ENCODE measurements around the gene PLCG2.
"Not testable (repeated sequence)": the region's sequence is repeated elsewhere in the genome, so short reads cannot be mapped to it uniquely, and the experiment has no call there.

The PLCG2 gene

DNA sequence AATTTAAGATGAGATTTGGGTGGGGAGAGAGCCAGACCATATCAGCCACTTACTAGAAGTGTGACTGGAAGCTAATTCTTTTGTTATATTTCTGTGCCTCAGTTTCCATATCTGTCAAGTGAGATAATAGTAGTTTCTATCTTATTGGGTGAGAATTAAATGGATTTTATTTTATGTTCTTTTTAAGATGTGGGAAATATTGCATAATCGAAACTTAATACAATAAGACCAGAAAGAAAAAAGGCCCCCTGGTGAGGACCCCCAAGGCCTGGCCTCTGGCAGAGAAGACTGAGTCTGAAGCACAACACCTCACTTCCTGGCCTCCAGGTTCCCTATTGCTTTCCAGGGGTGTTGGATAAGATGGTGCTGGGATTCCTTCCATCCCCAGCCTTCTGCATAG, 13.7 kb downstream of the PLCG2 start:
- DNase-seq: no peak

DNA sequence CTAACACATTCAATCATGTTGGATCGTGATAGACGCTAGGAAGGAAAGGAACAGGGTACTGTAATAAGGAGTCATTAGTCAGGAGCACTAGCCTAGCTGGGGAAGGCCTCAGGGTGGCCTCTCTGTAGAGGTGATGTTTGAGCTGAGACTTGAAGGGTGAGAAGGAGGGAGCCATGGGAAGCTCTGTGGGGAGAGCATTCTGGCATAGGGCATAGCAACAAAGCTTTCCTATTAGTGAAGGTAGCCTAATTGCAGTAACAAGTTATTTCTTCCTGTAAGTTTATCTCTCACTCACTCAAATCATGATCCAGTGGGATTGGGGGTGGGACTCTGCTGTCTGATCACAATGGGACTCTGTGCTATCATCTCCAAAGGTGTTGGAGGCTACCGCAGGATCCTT, 16.1 kb downstream of the PLCG2 start:
- DNase-seq: no peak

DNA sequence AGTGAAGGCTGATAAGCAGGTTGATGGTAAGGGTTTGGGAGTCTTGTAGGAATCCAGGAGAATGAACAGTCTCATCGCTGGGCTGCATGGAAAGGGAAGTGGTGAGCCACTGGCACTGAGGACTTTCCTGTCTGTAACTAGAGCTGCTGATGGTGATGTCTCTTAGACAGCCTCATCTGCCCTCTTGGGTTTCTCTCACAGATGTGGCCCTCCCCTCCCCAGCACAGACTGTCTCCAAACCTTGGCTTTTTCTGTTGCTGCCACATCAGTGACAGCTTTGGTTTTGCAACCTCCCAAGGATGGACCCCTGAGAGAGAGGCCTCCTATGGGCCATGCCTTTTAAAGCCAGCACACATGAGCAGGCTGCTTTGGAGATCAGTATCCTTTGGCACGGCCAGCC, 16.9 kb downstream of the PLCG2 start:
- DNase-seq: no peak

DNA sequence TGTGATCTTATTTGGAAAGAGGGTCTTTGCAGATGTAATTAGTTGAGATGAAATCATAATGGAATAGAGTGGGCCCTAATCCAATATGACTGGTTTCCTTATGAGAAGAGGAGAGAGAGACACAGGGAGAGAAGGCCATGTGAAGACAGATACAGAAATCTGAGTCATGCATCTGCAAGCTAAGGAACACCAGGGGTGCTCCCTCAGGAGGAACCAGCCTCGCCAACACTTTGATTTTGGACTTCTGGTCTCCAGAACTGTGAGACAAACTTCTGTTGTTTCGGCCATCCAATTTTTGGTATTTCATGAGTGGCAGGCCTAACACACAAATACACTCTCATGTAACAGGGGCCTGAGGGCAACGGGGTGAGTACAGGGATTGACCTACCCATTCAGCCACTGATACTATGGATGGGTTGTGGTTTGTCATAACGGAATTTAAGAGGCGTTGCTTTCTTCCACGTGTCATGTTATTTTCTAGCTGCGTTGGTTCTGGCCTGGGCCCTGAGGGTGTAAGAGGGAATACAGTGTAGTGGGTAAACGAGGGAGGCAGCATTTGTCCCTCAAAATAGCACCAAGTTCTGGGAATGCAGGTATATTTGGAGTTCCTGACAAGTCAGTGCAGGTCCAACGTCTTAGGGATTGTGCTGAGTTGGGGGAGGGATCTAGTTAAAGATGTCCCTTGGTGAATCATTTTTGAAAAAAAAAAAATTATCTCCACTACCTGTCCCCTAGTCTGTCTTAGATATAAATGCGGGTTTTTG, 17.7 kb downstream of the PLCG2 start:
- no peak for DNase-seq

DNA sequence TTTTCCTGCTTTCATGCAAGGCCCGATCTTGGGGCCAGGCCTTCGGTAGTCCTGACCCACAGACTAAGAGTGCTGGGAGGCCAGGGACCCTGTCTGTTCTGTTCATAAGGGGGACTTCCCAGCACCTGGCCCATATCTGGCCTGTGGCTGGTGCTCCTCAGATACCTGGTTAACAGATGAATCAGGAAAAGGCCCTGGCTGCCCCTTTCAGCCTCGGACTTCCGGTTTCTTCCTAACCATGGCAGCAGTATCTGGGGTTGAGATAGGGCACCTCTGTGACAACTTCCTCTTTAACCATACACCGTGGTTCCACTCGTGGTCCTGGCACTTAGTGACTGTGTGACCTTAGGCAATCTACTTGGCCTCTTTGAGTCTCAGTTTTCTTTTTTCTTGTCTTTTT, 18.4 kb downstream of the PLCG2 start:
- no peak for DNase-seq

DNA sequence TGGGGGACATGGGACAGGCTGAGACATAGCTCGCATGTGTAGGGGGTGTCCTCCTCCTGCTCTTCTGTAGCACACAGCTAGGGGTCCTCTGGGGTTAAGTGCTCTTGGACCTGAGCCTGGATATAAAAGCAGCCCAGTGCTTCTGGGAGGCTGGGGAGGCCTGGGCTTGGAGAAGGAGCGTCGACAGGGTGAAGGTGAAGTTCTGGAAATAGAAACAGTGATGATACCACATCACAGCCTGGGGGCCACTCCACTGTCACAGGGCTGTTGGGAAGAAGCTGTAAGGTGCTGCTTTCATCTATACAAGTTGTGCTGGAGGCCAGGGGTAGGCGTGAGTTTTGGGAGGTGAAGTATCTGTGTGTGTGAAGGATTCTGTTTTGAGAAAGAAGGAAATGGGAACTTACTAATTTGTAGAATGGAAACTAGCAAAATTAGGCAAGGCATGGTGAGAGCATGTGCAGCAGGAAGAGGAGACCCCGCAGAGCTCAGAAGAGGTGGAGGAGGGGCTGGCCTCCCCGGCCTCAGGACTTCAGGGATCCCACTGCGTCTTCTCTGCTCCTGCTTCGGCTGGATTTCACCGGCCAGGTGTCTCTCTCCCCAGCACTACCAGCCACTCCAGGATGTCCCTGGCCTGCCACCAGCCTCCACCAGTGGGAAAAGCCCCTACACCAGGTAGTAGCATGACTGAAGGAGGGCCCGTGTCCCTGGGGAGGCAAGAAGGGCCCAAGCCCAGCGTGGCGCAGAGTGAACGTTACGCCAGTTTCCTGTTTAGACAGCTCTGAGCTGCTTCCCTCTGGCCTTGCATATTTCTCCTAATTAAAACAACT, 19.4 kb downstream of the PLCG2 start:
- DNase-seq: no peak

DNA sequence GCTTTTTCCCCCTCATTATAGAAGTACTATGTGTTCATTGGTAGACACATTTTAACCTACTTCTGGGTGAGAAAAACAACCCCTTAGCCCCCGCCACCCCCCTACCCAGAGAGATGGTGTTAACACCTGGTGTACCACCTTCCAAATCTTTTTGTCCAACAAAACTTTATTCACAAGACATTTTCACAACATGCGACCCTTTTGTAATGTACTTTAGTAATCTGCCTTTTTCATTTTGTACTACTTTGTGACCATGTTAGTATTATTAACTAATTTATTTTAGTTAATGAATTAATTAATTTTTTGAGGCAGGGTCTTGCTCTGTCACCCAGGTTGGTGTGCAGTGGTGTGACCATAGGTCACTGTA, 20.0 kb downstream of the PLCG2 start:
- no peak for DNase-seq

DNA sequence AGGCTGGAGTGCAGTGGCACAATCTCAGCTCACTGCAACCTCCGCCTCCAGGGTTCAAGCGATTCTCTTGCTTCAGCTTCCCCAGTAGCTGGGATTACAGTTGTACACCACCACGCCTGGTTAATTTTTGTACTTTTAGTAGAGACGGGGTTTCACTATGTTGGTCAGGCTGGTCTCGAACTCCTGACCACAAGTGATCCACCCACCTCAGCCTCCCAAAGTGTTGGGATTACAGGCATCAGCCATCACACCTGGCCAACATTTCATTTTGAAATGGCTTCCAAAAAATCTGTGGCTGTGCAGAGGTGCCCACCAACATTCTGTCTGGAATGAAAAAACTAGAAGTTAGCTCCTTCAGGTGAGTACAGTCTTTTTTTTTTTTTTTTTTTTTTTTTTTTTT, 22.6 kb downstream of the PLCG2 start:
- DNase-seq: not testable (repeated sequence)

DNA sequence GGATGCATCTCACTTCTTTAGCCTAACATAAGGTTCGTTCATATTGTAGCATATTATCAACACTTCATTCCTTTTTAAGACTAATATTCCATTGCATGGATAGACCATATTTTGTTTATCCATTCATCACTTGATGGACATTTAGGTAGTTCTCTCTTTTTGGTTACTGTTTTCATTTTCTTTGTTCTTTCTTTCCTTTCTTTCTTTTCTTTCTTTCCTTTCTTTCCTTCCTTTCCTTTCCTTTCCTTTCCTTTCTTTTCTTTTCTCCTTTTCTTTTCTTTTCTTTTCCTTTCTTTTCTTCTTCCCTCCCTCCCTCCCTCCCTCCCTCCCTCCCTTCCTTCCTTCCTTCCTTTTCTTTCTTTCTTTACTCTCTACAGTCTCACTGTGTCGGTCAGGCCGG, 24.2 kb downstream of the PLCG2 start:
- no peak for DNase-seq

DNA sequence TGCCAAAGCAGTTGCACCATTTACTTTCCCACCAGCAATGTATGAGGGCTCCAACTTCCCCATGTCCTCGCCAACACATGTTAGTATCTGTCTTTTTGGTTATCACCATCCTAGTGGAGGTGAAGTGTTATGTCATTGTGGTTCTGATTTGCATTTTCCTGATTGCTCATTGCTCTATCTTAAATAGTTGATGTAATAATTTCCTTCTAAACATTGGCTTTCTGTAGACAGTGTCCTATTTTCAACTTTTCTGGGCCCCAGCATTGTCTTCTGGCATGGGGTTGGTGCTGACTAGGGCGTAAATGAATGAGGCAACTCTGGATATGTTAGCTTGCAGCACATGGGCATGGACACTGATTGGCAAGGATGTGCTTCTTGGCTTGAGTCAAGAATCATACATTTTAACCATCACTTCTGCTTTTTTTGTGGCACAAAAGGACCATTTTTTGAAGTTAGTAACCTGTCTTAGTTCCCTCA, 25.1 kb downstream of the PLCG2 start:
- no peak for DNase-seq

DNA sequence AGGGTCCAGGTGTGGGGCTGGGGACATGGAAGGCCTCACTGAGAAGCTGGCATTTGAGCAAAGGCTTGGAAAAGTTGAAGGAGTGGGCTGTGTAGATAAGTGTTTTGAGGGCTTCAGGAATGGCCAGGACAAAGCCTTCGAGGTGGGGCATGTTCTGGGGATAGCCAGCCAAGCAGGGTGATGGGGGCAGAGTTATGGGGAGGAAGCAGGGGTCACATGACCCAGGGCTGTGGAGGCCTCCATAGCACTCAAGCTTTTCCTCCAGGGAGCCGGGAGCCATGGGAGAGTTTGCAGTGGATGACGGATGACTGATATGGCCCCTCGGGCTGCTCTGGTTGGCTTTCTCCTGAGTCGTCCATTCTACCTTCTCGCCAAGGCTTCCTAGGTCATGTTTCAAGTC, 27.6 kb downstream of the PLCG2 start:
- no peak for DNase-seq

DNA sequence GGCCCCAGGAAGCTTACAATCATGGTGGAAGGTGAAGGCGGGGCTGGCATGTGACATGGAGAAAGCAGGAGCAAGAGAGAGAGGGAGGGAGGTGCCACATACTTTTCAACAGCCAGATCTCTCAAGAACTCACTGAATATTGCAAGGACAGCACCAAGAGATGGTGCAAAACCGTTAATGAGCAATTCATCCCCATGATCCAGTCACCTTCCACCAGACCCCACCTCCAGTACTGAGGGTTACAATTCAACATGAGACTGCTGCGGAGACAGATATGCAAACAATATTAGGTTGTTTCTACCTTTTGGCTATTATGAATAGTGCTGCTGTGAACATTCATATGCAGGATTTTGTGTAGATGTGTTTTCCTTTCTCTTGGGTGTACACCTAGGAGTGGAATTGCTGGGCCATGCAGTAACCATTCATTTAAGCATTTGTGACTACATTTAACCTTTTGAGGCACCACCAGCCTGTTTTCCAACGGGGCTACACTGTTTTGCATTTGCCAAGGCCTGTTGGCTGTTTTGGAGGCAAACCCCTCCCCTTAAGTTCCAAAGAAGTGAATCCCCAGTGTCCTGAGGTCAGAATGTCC, 28.8 kb downstream of the PLCG2 start:
- no peak for DNase-seq

DNA sequence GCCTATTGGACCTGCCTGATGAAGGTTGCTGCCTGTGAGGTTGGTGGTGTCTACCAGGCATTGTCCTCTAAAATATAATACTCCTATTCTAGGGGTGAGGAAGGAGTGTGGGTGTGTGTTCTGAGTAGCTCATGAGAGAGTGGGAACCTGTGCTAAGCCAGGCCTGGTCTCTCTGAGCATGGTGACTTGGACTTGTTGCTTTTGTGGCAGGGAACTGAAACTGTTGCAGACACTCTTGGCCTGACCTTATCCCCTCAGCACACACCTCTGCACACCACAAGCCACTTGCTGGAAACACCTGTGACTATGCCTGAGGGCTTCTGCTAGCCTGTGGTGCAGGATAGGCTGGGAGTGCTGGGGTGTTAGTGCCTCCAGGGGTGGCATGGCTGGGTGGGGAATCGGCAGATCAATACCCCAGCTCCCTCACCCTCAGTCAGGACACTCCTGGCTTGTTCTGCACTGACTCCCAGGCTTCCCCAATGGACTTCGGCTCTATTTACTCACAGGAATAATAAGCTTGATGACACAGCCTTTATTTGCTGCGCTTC, 29.9 kb downstream of the PLCG2 start:
- DNase-seq: no peak

DNA sequence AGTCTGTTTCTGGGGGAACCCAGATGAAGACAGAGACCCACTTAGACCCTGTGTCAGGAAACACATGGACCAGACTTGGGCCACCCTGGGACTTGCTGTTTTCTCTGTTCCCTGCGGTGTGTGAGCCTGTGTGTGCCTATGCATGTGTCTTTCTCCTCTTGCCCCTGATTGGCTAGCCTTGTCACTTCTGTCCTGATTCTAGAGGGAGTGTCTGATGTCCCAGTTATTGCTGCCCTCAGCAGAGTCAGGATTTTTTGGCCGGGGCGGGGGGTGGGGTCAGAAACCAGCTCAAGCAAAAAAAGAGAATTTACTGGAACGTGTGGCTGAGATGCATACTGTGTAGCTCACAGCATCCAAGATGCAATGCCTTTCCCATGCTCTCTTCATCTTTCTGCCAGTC, 30.5 kb downstream of the PLCG2 start:
- no peak for DNase-seq

DNA sequence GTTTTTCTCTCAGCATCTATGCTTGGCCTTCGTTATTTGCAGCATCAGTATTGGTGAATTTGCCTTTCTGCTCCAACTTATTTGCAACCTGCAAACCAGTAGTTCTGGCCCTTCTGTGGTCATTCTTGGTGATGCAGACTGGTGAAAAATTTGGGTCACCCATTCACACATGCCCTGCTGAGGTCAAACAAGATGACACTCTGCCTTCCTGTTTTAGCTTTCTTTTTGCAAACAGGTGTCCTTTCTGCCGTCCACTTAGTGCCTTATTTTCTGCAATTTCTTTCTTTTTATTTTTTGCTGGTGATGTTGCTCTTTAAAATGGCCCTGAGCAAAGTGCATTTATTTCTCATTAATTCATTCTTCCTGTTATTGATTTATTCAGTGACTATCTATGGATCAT, 31.3 kb downstream of the PLCG2 start:
- DNase-seq: no peak

DNA sequence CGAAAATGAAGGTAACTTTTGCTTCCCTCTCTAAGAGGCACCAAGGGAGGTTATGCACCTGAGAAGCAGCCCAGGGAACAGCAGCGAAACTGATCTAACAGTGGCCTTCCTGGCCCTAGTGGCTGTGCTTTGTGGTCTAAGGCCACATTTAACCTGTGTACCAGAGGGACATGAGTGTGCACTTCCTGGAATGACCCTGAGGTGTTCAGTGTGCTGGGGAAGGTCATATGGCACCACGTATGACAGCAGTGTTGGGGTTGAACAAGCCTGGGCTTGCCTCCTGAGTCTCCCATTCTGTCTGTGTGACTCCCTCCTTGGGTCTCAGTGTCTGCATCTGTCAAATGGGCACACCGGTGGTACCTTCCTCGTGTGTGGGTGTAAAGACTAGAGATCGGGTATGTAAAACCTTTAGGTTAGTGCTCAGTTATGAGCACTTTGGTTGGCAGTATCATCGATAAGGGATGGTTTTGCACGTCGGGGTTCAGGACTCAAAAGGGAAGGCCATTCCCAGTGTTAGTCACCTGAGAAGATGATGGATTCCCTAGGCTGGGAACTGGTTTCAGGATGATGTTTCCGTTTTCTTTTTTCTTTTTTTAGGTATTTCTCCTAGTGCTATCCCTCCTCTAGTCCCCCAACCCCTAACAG, 31.9 kb downstream of the PLCG2 start:
- DNase-seq: no peak

DNA sequence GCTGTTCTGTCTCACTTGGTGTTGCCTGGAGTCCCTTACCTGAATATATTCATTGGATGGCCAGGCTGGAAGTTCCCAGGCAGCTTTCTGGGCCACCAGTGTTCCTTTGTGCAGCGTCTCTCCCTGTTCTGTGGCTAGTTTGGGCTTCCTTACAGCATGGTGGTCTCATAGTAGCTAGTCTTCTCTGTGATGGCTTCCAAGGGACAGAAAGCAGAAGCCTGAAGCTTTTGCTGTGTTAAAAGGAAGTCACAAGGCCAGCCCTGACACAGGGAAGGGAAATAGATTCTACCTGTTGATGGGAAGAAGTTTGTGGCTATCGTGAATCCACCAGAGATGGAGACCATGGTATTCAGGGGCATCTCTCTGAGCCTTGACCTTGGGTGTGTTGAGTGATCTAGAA, 34.6 kb downstream of the PLCG2 start:
- no peak for DNase-seq

DNA sequence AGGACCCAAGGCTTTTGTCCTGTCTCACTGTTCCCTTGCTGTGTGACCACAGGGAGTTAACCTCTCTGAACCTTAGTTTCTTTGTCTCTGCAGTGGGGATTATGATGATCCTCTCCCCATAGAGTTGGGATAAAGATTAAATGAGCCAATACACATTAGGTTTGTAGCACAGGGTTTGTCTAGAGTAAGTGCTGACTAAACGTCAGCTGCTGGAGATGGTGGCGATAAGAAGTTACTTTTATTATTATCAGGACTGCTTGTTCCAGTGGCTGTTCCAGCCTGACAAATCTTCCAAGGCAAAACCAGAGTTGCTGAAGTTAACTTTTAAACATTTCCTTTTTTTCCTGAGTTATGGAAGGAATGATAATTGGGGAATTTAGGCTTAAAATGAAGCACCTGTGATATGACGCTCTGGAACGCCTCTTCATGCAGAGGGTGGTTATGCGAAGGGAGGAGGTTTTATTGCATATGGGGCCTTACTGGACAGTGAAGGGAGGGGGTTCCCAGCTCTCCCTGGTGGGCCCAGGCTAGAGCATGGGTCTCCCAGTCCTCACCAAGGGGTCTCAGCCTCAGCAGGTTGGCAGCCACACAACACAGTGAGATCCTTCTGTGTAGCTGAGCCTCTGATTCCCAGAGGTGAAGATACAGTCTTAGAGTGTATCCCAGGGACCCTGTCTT, 35.8 kb downstream of the PLCG2 start:
- DNase-seq: no peak

DNA sequence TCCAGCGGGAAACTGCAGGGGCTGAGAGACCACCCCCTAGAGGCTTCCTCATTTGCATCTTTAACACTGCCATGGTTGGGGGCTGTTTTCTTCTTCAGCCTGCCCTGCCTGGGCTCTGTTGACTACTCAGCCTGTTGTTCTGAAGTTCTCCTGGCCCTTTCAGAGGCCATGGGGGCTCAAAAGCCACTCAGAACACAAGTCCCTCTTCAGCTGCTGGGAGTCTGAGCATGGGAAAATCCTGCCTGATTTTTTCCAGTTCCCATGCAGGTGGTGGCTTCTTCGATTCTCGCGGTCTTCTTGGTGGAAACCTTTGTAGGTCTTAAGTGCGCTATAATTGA, 36.3 kb downstream of the PLCG2 start:
- no peak for DNase-seq

DNA sequence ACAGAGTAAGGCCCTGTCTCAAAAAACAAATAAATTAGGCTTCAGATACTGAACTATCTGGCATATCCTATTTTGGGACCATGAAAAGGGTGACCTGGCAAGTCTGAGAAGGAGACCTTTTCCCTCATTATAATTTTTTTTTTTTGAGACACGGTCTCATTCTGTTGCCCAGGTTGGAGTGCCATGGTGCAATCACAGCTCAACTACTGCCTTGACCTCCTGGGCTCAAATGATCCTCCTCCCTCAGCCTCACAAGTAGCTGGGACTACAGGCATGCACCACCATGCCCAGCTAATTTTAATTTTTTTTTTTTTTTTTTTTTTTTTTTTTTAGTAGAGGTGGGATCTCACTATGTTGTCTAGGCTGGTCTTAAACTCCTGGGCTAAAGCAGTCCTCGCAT, 37.3 kb downstream of the PLCG2 start:
- no peak for DNase-seq

DNA sequence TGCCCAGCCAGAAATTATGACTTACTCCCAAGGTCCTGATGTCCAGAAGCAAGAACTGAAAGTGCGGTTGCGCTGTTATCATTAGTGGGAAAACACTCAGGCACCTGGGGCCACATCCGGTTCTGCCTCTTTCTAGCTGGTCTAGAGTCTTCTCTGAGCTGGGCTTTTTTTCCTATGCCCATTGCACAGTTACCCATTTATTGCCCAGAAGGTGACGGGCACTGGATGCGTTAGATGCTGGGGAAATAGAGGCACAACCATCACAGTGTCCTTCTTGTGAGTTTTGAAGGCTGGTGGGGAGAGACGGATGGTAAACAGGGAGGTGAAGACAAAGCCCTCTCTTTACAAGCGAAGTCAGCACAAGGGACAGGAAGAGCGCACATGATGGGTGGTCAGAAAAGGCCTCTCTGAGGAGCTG, 37.7 kb downstream of the PLCG2 start:
- DNase-seq: no peak

DNA sequence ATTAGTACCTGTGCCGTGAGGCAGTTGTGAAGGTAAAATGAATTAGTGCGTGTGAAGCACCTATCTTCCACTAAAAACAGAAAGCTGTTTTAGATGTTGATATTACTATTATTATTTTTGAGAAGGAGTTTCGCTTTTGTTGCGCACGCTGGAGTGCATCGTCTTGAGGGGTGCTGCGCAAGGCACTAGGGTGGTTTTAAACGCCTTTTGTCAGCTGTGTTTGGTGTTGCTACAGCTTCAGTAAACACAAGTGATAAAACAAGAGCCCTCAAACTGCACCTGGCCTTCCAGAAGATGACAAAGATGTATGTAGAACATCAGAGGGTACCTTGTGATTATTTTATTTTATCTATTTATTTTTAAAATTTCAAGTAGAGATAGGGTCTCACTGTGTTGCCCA, 38.2 kb downstream of the PLCG2 start:
- no peak for DNase-seq

All from COR-L47 (cell line).